Measurements from ENCODE around the gene HPF1. TPM values are rescaled to one million over a fixed set of nuclear protein-coding genes. Genes with fewer than 3 reads are reported as not detected.

Gene HPF1
- total and polyA plus RNA-seq, 4 donors: 8.7 to 15.7 (median 13.0) TPM

GRCh38 chr4:169730564-169730963 lies 27.2 kb downstream of the HPF1 start:
- H3K27me3 ChIP-seq (ENCODE audit: control insufficient read depth in 4 of 4, insufficient read depth in 4 of 4, low read length in 3 of 4): no peaks in the 10 kb centered on the region
- 96% methylated on average over 5 of the region's 5 CpGs for WGBS
- DNase-seq (ENCODE audit: low spot score): no peak
- no peaks in the 10 kb centered on the region for H3K4me1 ChIP-seq (ENCODE audit: control insufficient read depth in 4 of 4, insufficient read depth in 4 of 4, low read length in 3 of 4)
- H3K27ac ChIP-seq (ENCODE audit: low read depth in 1 of 2, low read length in 2 of 2): no peak overlapping the region
- H3K9ac ChIP-seq (ENCODE audit: low read depth in 1 of 2, low read length in 2 of 2): no peak overlapping the region
- H3K9me3 ChIP-seq (ENCODE audit: control insufficient read depth in 4 of 4, low read length in 3 of 4): no peaks in the 10 kb centered on the region
- TF ChIP-seq, protein P1, sequence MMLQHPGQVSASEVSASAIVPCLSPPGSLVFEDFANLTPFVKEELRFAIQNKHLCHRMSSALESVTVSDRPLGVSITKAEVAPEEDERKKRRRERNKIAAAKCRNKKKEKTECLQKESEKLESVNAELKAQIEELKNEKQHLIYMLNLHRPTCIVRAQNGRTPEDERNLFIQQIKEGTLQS (IDR thresholded peaks at IDR 0.05): no peak
- peaks cover 2 to 15% (median 11%) of the 10 kb centered on the region in 4 donors for H3K36me3 ChIP-seq (ENCODE audit: control insufficient read depth in 4 of 4, insufficient read depth in 3 of 4, low read depth in 1 of 4, low read length in 3 of 4)
- no peak overlapping the region for H3K4me3 ChIP-seq (ENCODE audit: low read depth in 1 of 3, low read length in 3 of 3)

GRCh38 chr4:169727616-169728015 lies 30.1 kb downstream of the HPF1 start:
- no peak for DNase-seq (ENCODE audit: low spot score)
- H3K36me3 ChIP-seq (ENCODE audit: control insufficient read depth in 4 of 4, insufficient read depth in 3 of 4, low read depth in 1 of 4, low read length in 3 of 4): peaks cover 2 to 15% (median 10%) of the 10 kb centered on the region in 4 donors

GRCh38 chr4:169724260-169724659 lies 33.5 kb downstream of the HPF1 start:
- Histone ChIP-seq H3K4me1 (ENCODE audit: control insufficient read depth in 4 of 4, insufficient read depth in 4 of 4, low read length in 3 of 4) (no peaks in the 10 kb centered on the region), H3K4me3 (ENCODE audit: low read depth in 1 of 3, low read length in 3 of 3) (no peak overlapping the region), H3K27ac (ENCODE audit: low read depth in 1 of 2, low read length in 2 of 2) (no peak overlapping the region), H3K9me3 (ENCODE audit: control insufficient read depth in 4 of 4, low read length in 3 of 4) (no peaks in the 10 kb centered on the region), H3K9ac (ENCODE audit: low read depth in 1 of 2, low read length in 2 of 2) (no peak overlapping the region), H3K27me3 (ENCODE audit: control insufficient read depth in 4 of 4, insufficient read depth in 4 of 4, low read length in 3 of 4) (no peaks in the 10 kb centered on the region), H3K36me3 (ENCODE audit: control insufficient read depth in 4 of 4, insufficient read depth in 3 of 4, low read depth in 1 of 4, low read length in 3 of 4) (peaks cover 2 to 15% (median 3%) of the 10 kb centered on the region in 4 donors)
- DNase-seq (ENCODE audit: low spot score): no peak
- 86% methylated on average over 2 of the region's 2 CpGs for WGBS
- TF ChIP-seq, protein P2, sequence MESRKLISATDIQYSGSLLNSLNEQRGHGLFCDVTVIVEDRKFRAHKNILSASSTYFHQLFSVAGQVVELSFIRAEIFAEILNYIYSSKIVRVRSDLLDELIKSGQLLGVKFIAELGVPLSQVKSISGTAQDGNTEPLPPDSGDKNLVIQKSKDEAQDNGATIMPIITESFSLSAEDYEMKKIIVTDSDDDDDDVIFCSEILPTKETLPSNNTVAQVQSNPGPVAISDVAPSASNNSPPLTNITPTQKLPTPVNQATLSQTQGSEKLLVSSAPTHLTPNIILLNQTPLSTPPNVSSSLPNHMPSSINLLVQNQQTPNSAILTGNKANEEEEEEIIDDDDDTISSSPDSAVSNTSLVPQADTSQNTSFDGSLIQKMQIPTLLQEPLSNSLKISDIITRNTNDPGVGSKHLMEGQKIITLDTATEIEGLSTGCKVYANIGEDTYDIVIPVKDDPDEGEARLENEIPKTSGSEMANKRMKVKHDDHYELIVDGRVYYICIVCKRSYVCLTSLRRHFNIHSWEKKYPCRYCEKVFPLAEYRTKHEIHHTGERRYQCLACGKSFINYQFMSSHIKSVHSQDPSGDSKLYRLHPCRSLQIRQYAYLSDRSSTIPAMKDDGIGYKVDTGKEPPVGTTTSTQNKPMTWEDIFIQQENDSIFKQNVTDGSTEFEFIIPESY (IDR thresholded peaks at IDR 0.05): no peak
- TF ChIP-seq, protein P3, sequence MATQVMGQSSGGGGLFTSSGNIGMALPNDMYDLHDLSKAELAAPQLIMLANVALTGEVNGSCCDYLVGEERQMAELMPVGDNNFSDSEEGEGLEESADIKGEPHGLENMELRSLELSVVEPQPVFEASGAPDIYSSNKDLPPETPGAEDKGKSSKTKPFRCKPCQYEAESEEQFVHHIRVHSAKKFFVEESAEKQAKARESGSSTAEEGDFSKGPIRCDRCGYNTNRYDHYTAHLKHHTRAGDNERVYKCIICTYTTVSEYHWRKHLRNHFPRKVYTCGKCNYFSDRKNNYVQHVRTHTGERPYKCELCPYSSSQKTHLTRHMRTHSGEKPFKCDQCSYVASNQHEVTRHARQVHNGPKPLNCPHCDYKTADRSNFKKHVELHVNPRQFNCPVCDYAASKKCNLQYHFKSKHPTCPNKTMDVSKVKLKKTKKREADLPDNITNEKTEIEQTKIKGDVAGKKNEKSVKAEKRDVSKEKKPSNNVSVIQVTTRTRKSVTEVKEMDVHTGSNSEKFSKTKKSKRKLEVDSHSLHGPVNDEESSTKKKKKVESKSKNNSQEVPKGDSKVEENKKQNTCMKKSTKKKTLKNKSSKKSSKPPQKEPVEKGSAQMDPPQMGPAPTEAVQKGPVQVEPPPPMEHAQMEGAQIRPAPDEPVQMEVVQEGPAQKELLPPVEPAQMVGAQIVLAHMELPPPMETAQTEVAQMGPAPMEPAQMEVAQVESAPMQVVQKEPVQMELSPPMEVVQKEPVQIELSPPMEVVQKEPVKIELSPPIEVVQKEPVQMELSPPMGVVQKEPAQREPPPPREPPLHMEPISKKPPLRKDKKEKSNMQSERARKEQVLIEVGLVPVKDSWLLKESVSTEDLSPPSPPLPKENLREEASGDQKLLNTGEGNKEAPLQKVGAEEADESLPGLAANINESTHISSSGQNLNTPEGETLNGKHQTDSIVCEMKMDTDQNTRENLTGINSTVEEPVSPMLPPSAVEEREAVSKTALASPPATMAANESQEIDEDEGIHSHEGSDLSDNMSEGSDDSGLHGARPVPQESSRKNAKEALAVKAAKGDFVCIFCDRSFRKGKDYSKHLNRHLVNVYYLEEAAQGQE (IDR thresholded peaks at IDR 0.05): no peak
- TF ChIP-seq RXRA (IDR thresholded peaks at IDR 0.05): no peak
- TF ChIP-seq JUND (IDR thresholded peaks at IDR 0.05): no peak
- no peak for TF ChIP-seq MAX (IDR thresholded peaks at IDR 0.05)

More at GRCh38 chr4:169727616-169728015, 30.1 kb downstream of the HPF1 start:
- no peaks in the 10 kb centered on the region for H3K9me3 ChIP-seq (ENCODE audit: control insufficient read depth in 4 of 4, low read length in 3 of 4)
- no peak for TF ChIP-seq FOXA2 (IDR thresholded peaks at IDR 0.05)
- TF ChIP-seq YY1 (IDR thresholded peaks at IDR 0.05): no peak
- TF ChIP-seq CTCF (IDR thresholded peaks at IDR 0.05; ENCODE audit: low read depth, low read length, missing input control): no peak
- TF ChIP-seq JUND (IDR thresholded peaks at IDR 0.05): no peak
- no peak for TF ChIP-seq EGR1 (IDR thresholded peaks at IDR 0.05; ENCODE audit: low read depth in 2 of 2)
- TF ChIP-seq SP1 (IDR thresholded peaks at IDR 0.05): no peak
- TF ChIP-seq, protein P1 (IDR thresholded peaks at IDR 0.05): no peak
- TF ChIP-seq RXRA (IDR thresholded peaks at IDR 0.05): no peak
- TF ChIP-seq HNF4A (conservative IDR thresholded peaks at IDR 0.05): no peak
- TF ChIP-seq HNF4G (IDR thresholded peaks at IDR 0.05): no peak
- no peak for TF ChIP-seq MAX (IDR thresholded peaks at IDR 0.05)
- no peak for TF ChIP-seq TAF1 (conservative IDR thresholded peaks at IDR 0.05)
- TF ChIP-seq, protein P2 (IDR thresholded peaks at IDR 0.05): no peak
- no peak overlapping the region for H3K9ac ChIP-seq (ENCODE audit: low read depth in 1 of 2, low read length in 2 of 2)
- H3K27me3 ChIP-seq (ENCODE audit: control insufficient read depth in 4 of 4, insufficient read depth in 4 of 4, low read length in 3 of 4): no peaks in the 10 kb centered on the region
- H3K4me3 ChIP-seq (ENCODE audit: low read depth in 1 of 3, low read length in 3 of 3): no peak overlapping the region
- H3K27ac ChIP-seq (ENCODE audit: low read depth in 1 of 2, low read length in 2 of 2): no peak overlapping the region
- H3K4me1 ChIP-seq (ENCODE audit: control insufficient read depth in 4 of 4, insufficient read depth in 4 of 4, low read length in 3 of 4): no peaks in the 10 kb centered on the region

Data from liver (tissue), 9 donors.